Thyroid gland (tissue), 4 donors: ENCODE results near the gene PRPF8. TPM values are rescaled to one million over a fixed set of nuclear protein-coding genes. Genes with fewer than 3 reads are reported as not detected.

Source experiments
- DNase-seq, 2 donors: peaks; one replicate each; pipeline ENCODE4 v3.0.0-alpha.2; 2019
- H3K27ac ChIP-seq, 3 donors: fragments of 200-600 bp; sonication (generic); 1 replicate in 2 of 3; 2 replicates in 1 of 3; pipeline ENCODE4 v1.5.1; 2016 to 2019; ENCODE audit warnings: mild to moderate bottlenecking in 1 of 3, moderate library complexity in 1 of 3
- H3K27me3 ChIP-seq: fragments of 200-600 bp; sonication (generic); one replicate; pipeline ENCODE4 v1.5.1; 2019
- H3K36me3 ChIP-seq, 2 donors: fragments of 200-600 bp; sonication (generic); one replicate each; pipeline ENCODE4 v1.5.1; 2016 to 2019
- H3K4me1 ChIP-seq, 2 donors: fragments of 200-600 bp; sonication (generic); one replicate each; pipeline ENCODE4 v1.5.1; 2017 to 2019
- H3K4me3 ChIP-seq, 3 donors: fragments of 200-600 bp; sonication (generic); replicated peaks in 1 of 3; 1 replicate in 2 of 3; 2 replicates in 1 of 3; pipeline ENCODE4 v1.5.1; 2016; ENCODE audit warnings: mild to moderate bottlenecking in 1 of 3
- H3K9me3 ChIP-seq: fragments of 200-600 bp; sonication (generic); one replicate; pipeline ENCODE4 v1.5.1; 2017
- POLR2A ChIP-seq, 2 donors: fragments of 450-650 bp; IDR thresholded peaks; one replicate each; pipeline ENCODE4 v1.6.1; 2017; ENCODE audit warnings: antibody characterized with exemption in 2 of 2, mild to moderate bottlenecking in 2 of 2, moderate library complexity in 1 of 2
- WGBS, 2 donors: methylation state at CpG; one replicate each; pipeline ENCODE4 v1.1.5; 2017; 5-methylcytosine and 5-hydroxymethylcytosine counted together
- intact Hi-C: fragments of 100-400 bp; cut with DNase I; formaldehyde crosslinking; loops from one replicate; pipeline ENCODE4 v1.15.1; 2023
- total RNA-seq, 4 donors: library from RNA; depleted of rRNA; stranded (reverse); fragments of >200 nt; gene quantifications; one replicate each; pipeline ENCODE4 v1.2.3, GENCODE V29; 2016
- TF ChIP-seq, protein P1 (sequence below), 6 experiments: fragments of 200-600 bp in 3 of 6; fragments of 450-650 bp in 3 of 6; sonication (generic) in 3 of 6; IDR thresholded peaks; one replicate each; pipeline ENCODE4 v1.5.1; 2016 to 2019; ENCODE audit warnings: antibody characterized with exemption in 6 of 6, mild to moderate bottlenecking in 2 of 6, inconsistent platforms in 1 of 6, moderate library complexity in 1 of 6

Gene PRPF8
- 100 to 1,000 TPM; 181 to 256 (median 242) TPM for total RNA-seq

DNA sequence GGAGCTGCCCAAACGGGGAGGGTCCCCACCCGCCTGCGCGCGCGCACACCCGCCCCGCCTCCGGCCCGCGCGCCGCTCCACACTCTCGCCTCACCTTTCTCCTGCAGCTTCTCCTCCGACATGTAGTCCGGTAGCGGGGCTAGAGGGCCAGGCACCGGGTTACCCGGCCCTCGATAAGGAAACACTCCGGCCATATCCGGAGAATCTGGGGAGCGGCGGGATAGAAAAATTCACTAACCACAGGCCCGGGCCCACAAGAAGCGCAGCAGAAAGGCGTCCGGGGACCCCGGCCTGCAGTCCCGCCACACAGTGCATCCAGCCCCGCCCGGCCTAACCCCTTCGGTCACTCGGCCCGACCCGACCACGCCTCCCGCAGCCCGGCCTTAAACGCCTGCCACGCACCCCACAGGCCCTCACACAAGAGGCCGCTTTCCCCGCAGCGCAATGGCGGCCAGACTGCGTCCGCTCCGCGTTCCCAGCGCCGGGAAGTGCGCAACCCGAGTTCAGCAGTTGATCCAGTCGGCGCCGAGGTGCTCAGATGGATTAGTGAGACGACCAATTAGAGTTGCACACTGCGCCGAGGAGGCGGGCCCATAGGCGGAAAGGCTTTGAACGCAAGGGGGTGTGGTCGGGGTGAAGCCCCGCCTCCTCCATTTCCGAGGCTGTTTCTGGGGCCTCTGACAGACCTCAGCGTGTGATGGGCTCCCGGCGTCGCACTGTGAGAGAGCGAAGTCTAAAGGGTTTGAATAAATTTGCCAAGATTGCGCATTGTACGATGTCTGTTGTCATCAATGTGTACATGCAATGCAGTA, at the start of gene PRPF8:
PRPF8 (minus strand) TSS at position 490 of the 812 bp plus-strand sequence; CDS start at position 194, 296 bp downstream.
- DNase-seq: peak; percentile 98 to 99
- peak within 1 kb of the TSS; percentile 86 to 95 (median 91) for H3K27ac ChIP-seq
- H3K4me3 ChIP-seq: peak within 1 kb of the TSS; percentile 66 to 74 (median 67)
- no peaks in the 10 kb centered on the region for H3K27me3 ChIP-seq
- TF ChIP-seq, protein P1, sequence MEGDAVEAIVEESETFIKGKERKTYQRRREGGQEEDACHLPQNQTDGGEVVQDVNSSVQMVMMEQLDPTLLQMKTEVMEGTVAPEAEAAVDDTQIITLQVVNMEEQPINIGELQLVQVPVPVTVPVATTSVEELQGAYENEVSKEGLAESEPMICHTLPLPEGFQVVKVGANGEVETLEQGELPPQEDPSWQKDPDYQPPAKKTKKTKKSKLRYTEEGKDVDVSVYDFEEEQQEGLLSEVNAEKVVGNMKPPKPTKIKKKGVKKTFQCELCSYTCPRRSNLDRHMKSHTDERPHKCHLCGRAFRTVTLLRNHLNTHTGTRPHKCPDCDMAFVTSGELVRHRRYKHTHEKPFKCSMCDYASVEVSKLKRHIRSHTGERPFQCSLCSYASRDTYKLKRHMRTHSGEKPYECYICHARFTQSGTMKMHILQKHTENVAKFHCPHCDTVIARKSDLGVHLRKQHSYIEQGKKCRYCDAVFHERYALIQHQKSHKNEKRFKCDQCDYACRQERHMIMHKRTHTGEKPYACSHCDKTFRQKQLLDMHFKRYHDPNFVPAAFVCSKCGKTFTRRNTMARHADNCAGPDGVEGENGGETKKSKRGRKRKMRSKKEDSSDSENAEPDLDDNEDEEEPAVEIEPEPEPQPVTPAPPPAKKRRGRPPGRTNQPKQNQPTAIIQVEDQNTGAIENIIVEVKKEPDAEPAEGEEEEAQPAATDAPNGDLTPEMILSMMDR (IDR thresholded peaks at IDR 0.05): no peak
- peak; percentile 79 to 97 for TF ChIP-seq POLR2A (IDR thresholded peaks at IDR 0.05)
- H3K36me3 ChIP-seq: peaks cover 30 to 33% of the 10 kb centered on the region in 2 donors
- WGBS, 2 donors: 0% methylated on average over 40 to 41 of the region's 72 CpGs
- peaks cover 8 to 15% of the 10 kb centered on the region in 2 donors for H3K4me1 ChIP-seq
- no peaks in the 10 kb centered on the region for H3K9me3 ChIP-seq
- intact Hi-C loops: no loop called here

DNA sequence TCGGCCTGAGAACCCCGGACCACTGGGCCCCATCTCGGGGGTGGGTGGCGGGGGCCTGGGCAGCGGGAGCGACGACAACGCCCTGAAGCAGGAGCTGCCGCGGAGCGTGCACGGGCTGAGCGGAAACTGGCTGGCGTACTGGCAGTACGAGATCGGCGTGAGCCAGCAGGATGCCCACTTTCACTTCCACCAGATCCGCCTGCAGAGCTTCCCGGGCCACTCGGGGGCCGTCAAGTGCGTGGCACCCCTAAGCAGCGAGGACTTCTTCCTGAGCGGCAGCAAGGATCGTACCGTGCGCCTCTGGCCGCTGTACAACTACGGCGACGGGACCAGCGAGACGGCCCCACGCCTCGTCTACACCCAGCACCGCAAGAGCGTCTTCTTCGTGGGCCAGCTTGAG, 49.1 kb upstream of the PRPF8 start:
- intact Hi-C loops: no loop called here
- peaks cover 0 to 6% of the 10 kb centered on the region in 2 donors for H3K4me1 ChIP-seq
- H3K4me3 ChIP-seq: no peak overlapping the region
- H3K9me3 ChIP-seq: no peaks in the 10 kb centered on the region
- no peak overlapping the region for H3K27ac ChIP-seq
- H3K27me3 ChIP-seq: no peaks in the 10 kb centered on the region
- WGBS, 2 donors: 94 to 97% methylated on average over 35 to 38 of the region's 38 CpGs
- no peak for DNase-seq
- H3K36me3 ChIP-seq: peaks cover 7 to 23% of the 10 kb centered on the region in 2 donors
- TF ChIP-seq POLR2A (IDR thresholded peaks at IDR 0.05): no peak
- TF ChIP-seq, protein P1 (IDR thresholded peaks at IDR 0.05): no peak

DNA sequence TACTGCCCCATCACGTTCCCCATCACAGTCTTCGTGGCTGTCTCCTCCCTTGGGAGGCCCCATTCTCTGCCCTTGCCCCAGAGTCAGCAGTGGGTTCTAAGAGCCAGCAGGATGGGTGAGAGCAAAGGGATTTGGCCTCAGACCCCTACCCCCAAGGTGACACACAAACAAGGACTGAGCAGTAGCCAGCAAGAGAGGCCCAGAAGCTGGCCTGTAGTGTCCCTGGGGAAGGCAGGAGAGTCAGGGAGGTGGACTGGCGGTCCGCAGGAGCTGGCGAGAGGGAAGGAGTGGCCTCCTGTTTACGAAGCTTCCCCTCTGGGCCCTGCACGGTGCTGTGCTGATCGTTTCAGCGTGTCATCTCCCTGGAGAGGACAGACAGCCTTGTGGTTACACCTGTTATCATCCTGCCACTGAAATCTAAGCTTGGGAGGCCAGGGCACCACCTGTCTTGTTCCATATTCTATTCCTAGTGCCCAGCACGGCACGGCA, 48.2 kb upstream of the PRPF8 start:
- no peak for DNase-seq
- no peak overlapping the region for H3K27ac ChIP-seq
- no peaks in the 10 kb centered on the region for H3K9me3 ChIP-seq
- peaks cover 8 to 30% of the 10 kb centered on the region in 2 donors for H3K36me3 ChIP-seq
- peaks cover 0 to 6% of the 10 kb centered on the region in 2 donors for H3K4me1 ChIP-seq
- H3K4me3 ChIP-seq: no peak overlapping the region
- TF ChIP-seq POLR2A (IDR thresholded peaks at IDR 0.05): no peak
- TF ChIP-seq, protein P1 (IDR thresholded peaks at IDR 0.05): no peak
- no peaks in the 10 kb centered on the region for H3K27me3 ChIP-seq
- intact Hi-C loops: no loop called here
- WGBS, 2 donors: 73 to 85% methylated on average over 7 to 10 of the region's 11 CpGs

DNA sequence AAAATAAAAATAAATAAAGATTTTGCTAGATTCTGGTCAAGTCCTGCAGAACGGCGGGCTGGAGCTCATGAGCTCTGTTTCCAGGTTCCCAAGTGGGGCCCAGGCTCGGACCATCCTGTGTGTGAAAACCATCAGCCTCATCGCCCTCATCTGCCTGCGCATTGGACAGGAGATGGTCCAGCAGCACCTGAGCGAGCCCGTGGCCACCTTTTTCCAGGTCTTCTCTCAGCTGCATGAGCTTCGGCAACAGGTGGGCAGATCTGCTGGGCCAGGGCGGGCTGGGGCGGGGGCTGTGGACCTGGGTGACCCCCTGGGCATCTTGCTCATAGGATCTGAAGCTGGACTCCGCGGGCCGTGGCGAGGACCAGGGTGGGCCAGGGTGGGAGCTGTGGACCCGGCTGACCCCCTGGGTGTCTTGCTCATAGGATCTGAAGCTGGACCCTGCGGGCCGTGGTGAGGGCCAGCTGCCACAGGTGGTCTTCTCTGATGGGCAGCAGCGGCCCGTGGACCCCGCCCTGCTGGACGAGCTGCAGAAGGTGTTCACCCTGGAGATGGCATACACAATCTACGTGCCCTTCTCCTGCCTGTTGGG, 47.7 kb upstream of the PRPF8 start:
- intact Hi-C loops: no loop called here
- H3K27me3 ChIP-seq: no peaks in the 10 kb centered on the region
- DNase-seq: no peak
- TF ChIP-seq, protein P1 (IDR thresholded peaks at IDR 0.05): no peak
- TF ChIP-seq POLR2A (IDR thresholded peaks at IDR 0.05): no peak
- no peaks in the 10 kb centered on the region for H3K9me3 ChIP-seq
- H3K4me1 ChIP-seq: peaks cover 0 to 6% of the 10 kb centered on the region in 2 donors
- no peak overlapping the region for H3K4me3 ChIP-seq
- 93 to 95% methylated on average over 16 to 17 of the region's 22 CpGs for WGBS, 2 donors
- H3K27ac ChIP-seq: no peak overlapping the region
- peaks cover 13 to 33% of the 10 kb centered on the region in 2 donors for H3K36me3 ChIP-seq

DNA sequence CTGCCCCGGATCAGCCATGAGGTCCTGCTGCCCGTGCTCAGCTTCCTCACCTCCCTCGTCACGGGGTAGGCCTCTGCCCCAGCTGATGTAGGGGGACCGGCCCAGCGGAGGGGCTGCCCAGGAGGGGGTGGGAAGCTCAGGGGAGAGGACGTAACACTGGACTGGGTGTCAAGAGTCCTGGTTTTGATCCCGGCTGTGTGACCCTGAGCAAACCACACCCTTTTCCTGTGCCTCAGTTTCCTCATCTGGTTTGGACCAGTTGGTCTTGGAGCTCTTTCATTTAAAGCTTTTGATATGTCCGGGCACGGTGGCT, 46.5 kb upstream of the PRPF8 start:
- intact Hi-C loops: no loop called here
- Histone ChIP-seq H3K27me3 (no peaks in the 10 kb centered on the region), H3K4me1 (peaks cover 0 to 6% of the 10 kb centered on the region in 2 donors), H3K27ac (peak overlapping the region in 1 of 3 donors; percentile 17), H3K9me3 (no peaks in the 10 kb centered on the region), H3K36me3 (peaks cover 16 to 31% of the 10 kb centered on the region in 2 donors), H3K4me3 (no peak overlapping the region)
- no peak for TF ChIP-seq POLR2A (IDR thresholded peaks at IDR 0.05)
- TF ChIP-seq, protein P1 (IDR thresholded peaks at IDR 0.05): no peak
- no peak for DNase-seq
- WGBS, 2 donors: 90 to 96% methylated on average over 4 to 10 of the region's 10 CpGs
